Body of pancreas (tissue), 4 donors: ENCODE data around the gene PLA2R1. TPM values are rescaled to one million over a fixed set of nuclear protein-coding genes. Genes with fewer than 3 reads are reported as not detected.

Source experiments
- ATAC-seq: fragments of 150-250 bp; one replicate; pipeline ENCODE4 v1.9.1; 2016
- DNase-seq, 4 donors: peaks; one replicate each; pipeline ENCODE4 v3.0.0-alpha.2; 2019
- H3K27ac ChIP-seq, 4 donors: fragments of 200-600 bp; sonication (generic); 1 replicate in 3 of 4; 2 replicates in 1 of 4; pipeline versions ENCODE4 v1.5.1 to v1.6.1; 2016 to 2019; ENCODE audit warnings: mild to moderate bottlenecking in 1 of 4, mixed read lengths in 1 of 4, moderate library complexity in 1 of 4
- H3K27me3 ChIP-seq, 2 donors: fragments of 200-600 bp; sonication (generic); one replicate each; pipeline ENCODE4 v1.6.0; 2016; ENCODE audit warnings: mild to moderate bottlenecking in 1 of 2
- H3K36me3 ChIP-seq, 2 donors: fragments of 200-600 bp; sonication (generic); replicated peaks in 1 of 2; 2 replicates each; pipeline ENCODE4 v1.5.1; 2016; ENCODE audit warnings: low read depth in 2 of 2; ENCODE audit not compliant: insufficient read depth in 1 of 2
- H3K4me1 ChIP-seq: fragments of 200-600 bp; sonication (generic); one replicate; pipeline ENCODE4 v1.6.0; 2016
- H3K4me3 ChIP-seq, 2 donors: fragments of 200-600 bp; sonication (generic); 1 replicate in 1 of 2; 2 replicates in 1 of 2; pipeline ENCODE4 v1.5.1; 2016 to 2019
- H3K9me3 ChIP-seq, 3 donors: fragments of 200-600 bp; sonication (generic); 1 replicate in 2 of 3; 2 replicates in 1 of 3; pipeline ENCODE4 v1.5.1; 2016
- CTCF ChIP-seq, 7 experiments: fragments of 450-650 bp in 4 of 7; fragments of 200-600 bp in 3 of 7; sonication (generic) in 3 of 7; IDR thresholded peaks; one replicate each; pipeline ENCODE4 v1.5.1; 2016 to 2019; ENCODE audit warnings: antibody characterized with exemption in 7 of 7
- POLR2A ChIP-seq, 3 donors: fragments of 450-650 bp; IDR thresholded peaks; one replicate each; pipeline ENCODE4 v1.6.1; 2016; ENCODE audit warnings: antibody characterized with exemption in 3 of 3, mild to moderate bottlenecking in 2 of 3
- WGBS, 2 donors: methylation state at CpG; one replicate each; pipeline ENCODE4 v1.1.5; 2017; 5-methylcytosine and 5-hydroxymethylcytosine counted together
- intact Hi-C: fragments of 100-400 bp; cut with DNase I; formaldehyde crosslinking; loops from one replicate; pipeline ENCODE4 v1.15.1; 2023
- total RNA-seq, 2 donors: library from RNA; depleted of rRNA; stranded (reverse); fragments of >200 nt; gene quantifications; one replicate each; pipeline ENCODE4 v1.1.0, GENCODE V29; 2016

PLA2R1 gene
- total RNA-seq, 2 donors from 2014 or later: 1.3 to 2.1 TPM

- no peak overlapping the region for H3K4me3 ChIP-seq
- no peak overlapping the region for H3K27ac ChIP-seq
- no peak for ATAC-seq
- no peak for DNase-seq
- no peaks in the 10 kb centered on the region for H3K27me3 ChIP-seq
- no peaks in the 10 kb centered on the region for H3K9me3 ChIP-seq
- TF ChIP-seq POLR2A (IDR thresholded peaks at IDR 0.05) (no peak), CTCF (IDR thresholded peaks at IDR 0.05) (no peak)
- intact Hi-C loops: no loop called here
- WGBS, 2 donors: 90 to 95% methylated on average over 1 of the region's 1 CpG
- H3K4me1 ChIP-seq: peaks cover 17% of the 10 kb centered on the region
- no peaks in the 10 kb centered on the region for H3K36me3 ChIP-seq
Measured at GRCh38 chr2:159900343-159900742, 162.1 kb downstream of the PLA2R1 start.

GRCh38 chr2:159898441-159898840, 164.0 kb downstream of the PLA2R1 start:
- intact Hi-C loops: no loop called here
- WGBS, 2 donors: 78 to 80% methylated on average over 6 of the region's 6 CpGs
- no peaks in the 10 kb centered on the region for H3K4me1 ChIP-seq

GRCh38 chr2:159897720-159898119, 164.7 kb downstream of the PLA2R1 start:
- TF ChIP-seq POLR2A (IDR thresholded peaks at IDR 0.05) (no peak), CTCF (IDR thresholded peaks at IDR 0.05) (no peak)
- WGBS, 2 donors: 93% methylated on average over 5 of the region's 5 CpGs
- ATAC-seq (no peak), DNase-seq (no peak)
- Histone ChIP-seq H3K4me1 (no peaks in the 10 kb centered on the region), H3K36me3 (no peaks in the 10 kb centered on the region), H3K27me3 (no peaks in the 10 kb centered on the region), H3K4me3 (no peak overlapping the region), H3K9me3 (no peaks in the 10 kb centered on the region), H3K27ac (no peak overlapping the region)
- intact Hi-C loops: no loop called here

More at GRCh38 chr2:159898441-159898840, 164.0 kb downstream of the PLA2R1 start:
- no peaks in the 10 kb centered on the region for H3K36me3 ChIP-seq
- DNase-seq (no peak), ATAC-seq (no peak)
- no peak for TF ChIP-seq POLR2A (IDR thresholded peaks at IDR 0.05)
- TF ChIP-seq CTCF (IDR thresholded peaks at IDR 0.05): no peak
- no peak overlapping the region for H3K4me3 ChIP-seq
- H3K27me3 ChIP-seq: no peaks in the 10 kb centered on the region
- no peak overlapping the region for H3K27ac ChIP-seq
- H3K9me3 ChIP-seq: no peaks in the 10 kb centered on the region

DNA sequence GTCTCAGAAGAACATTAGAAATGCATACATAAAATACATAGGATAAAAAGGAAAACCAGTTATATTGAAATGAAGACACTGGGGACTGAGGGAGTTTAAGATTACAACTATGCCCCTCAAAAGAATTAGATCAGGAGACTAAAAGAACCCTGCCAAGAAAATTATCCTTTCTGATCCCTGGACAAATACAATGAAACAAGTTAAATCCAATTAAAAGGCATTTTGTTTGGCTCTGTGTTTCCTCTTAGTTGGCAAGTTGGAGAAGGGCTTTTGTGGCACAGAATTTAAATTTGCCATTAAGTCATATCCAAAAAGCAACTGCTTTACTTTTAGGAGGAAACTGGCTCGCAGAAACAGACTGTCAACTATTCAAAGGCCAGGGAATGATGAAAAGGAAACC, 165.3 kb downstream of the PLA2R1 start:
- H3K4me1 ChIP-seq: no peaks in the 10 kb centered on the region
- H3K9me3 ChIP-seq: no peaks in the 10 kb centered on the region
- H3K27ac ChIP-seq: no peak overlapping the region
- H3K27me3 ChIP-seq: no peaks in the 10 kb centered on the region
- ATAC-seq (no peak), DNase-seq (no peak)
- intact Hi-C loops: no loop called here
- WGBS, 2 donors: 88 to 97% methylated on average over 1 of the region's 1 CpG
- no peaks in the 10 kb centered on the region for H3K36me3 ChIP-seq
- no peak overlapping the region for H3K4me3 ChIP-seq
- TF ChIP-seq POLR2A (IDR thresholded peaks at IDR 0.05): no peak
- TF ChIP-seq CTCF (IDR thresholded peaks at IDR 0.05): no peak

- Histone ChIP-seq H3K27me3 (no peaks in the 10 kb centered on the region), H3K36me3 (no peaks in the 10 kb centered on the region), H3K9me3 (no peaks in the 10 kb centered on the region), H3K27ac (no peak overlapping the region), H3K4me3 (no peak overlapping the region), H3K4me1 (no peaks in the 10 kb centered on the region)
- no peak for TF ChIP-seq POLR2A (IDR thresholded peaks at IDR 0.05)
- TF ChIP-seq CTCF (IDR thresholded peaks at IDR 0.05): no peak
- 66 to 69% methylated on average over 4 of the region's 4 CpGs for WGBS, 2 donors
- DNase-seq (no peak), ATAC-seq (no peak)
- intact Hi-C loops: no loop called here
Measured at GRCh38 chr2:159895258-159896065, 167.0 kb downstream of the PLA2R1 start.
